ENCODE data around the gene ADAM10. TPM values are rescaled to one million over a fixed set of nuclear protein-coding genes. Genes with fewer than 3 reads are reported as not detected.

Gene ADAM10
- polyA plus RNA-seq, 4 donors, result 141 to 284 (median 240) TPM

DNA sequence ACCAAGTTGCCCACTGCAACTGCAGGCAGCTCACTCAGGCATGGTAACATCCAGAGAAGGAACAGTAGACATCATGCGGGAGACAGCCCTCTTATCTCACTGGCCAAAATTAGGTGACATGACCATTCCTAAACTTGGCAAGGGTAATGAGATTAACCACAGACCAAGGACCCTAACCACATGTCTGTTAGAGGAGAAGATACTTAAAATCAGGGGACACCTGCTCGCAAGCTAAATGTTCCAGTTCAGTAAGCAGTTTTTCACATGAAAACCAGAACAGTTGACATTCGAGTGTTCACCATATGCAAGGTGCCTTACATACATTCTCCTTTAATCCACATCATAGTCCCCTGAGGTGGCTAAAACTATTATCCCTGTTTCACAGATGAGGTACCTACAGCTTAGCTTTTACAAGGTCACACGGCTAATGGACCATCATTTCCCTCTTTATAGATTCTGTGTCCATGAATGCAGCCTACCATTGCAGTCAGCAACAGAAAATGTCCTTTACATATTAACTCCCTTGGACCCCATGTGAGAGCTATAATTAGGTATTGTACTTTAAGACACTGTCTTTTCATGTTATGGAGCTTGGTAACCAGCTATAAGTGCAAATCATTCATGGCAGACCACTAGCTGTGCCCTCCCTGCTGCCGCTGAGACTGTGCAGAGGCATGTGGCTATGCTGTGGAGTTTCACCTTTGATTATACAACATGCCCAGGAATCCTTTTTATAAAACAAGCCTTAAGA lies 163.6 kb downstream of the ADAM10 start:
- peak in 1 of 4 donors; percentile 11 for DNase-seq (ENCODE audit: low read depth in 4 of 4, low spot score in 3 of 4)

- no peak for DNase-seq (ENCODE audit: low read depth in 4 of 4, low spot score in 3 of 4)
Measured at GRCh38 chr15:58584789-58585461, 164.6 kb downstream of the ADAM10 start.

GRCh38 chr15:58583171-58583908 lies 166.2 kb downstream of the ADAM10 start:
- DNase-seq (ENCODE audit: low read depth in 4 of 4, low spot score in 3 of 4), result no peak

DNA sequence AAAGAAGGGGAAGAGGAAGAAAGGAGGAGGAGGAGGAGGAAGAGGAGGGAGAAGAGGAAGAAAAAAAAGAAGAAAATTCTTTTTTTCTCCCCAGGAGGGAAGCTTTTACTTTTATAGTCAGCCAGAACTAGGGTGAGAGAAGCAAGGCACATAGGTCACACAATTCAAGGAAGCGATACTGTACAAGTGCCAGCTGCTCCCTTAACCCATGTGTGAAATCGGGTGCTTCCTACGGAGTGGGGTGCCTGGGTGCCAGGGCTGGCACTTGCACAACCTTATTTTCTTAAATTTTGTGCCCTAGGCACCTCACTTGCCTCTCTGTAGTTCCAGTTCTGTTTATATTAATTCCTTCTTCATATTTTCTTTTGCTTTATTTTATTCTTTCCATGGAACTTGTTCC lies 167.3 kb downstream of the ADAM10 start:
- no peak for DNase-seq (ENCODE audit: low read depth in 4 of 4, low spot score in 3 of 4)

GRCh38 chr15:58576657-58577056 lies 172.8 kb downstream of the ADAM10 start:
- no peak for DNase-seq (ENCODE audit: low read depth in 4 of 4, low spot score in 3 of 4)

- DNase-seq (ENCODE audit: low read depth in 4 of 4, low spot score in 3 of 4), result no peak
Measured at GRCh38 chr15:58575045-58575786, 174.3 kb downstream of the ADAM10 start.

- DNase-seq (ENCODE audit: low read depth in 4 of 4, low spot score in 3 of 4), result no peak
Measured at GRCh38 chr15:58574631-58575030, 174.9 kb downstream of the ADAM10 start.

GRCh38 chr15:58573270-58573669 lies 176.2 kb downstream of the ADAM10 start:
- DNase-seq (ENCODE audit: low read depth in 4 of 4, low spot score in 3 of 4), result no peak

DNA sequence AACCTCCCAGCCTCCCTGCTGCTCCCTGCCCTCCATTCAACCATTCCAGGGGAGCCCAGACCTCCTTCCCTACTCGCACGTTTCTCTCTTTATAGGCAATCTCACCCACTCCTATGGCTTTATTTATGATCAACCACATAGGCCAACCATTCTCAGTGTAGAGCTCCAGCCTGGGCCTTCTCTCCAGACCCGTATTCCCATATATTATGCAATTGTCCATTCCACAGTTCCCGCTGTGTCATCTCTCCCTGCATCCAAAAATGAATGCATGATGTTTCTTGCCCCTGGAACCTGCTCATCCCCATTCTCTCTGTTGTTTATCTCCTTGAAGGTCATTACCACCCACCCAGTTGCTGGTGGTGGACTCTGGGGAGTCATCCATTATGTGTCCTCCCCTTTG lies 177.0 kb downstream of the ADAM10 start:
- no peak for DNase-seq (ENCODE audit: low read depth in 4 of 4, low spot score in 3 of 4)

GRCh38 chr15:58571491-58571890 lies 178.0 kb downstream of the ADAM10 start:
- no peak for DNase-seq (ENCODE audit: low read depth in 4 of 4, low spot score in 3 of 4)

GRCh38 chr15:58569455-58569854 lies 180.1 kb downstream of the ADAM10 start:
- DNase-seq (ENCODE audit: low read depth in 4 of 4, low spot score in 3 of 4), result no peak

- no peak for DNase-seq (ENCODE audit: low read depth in 4 of 4, low spot score in 3 of 4)
Measured at GRCh38 chr15:58568157-58568571, 181.3 kb downstream of the ADAM10 start.

GRCh38 chr15:58566029-58566428 lies 183.5 kb downstream of the ADAM10 start:
- DNase-seq (ENCODE audit: low read depth in 4 of 4, low spot score in 3 of 4), result no peak

DNA sequence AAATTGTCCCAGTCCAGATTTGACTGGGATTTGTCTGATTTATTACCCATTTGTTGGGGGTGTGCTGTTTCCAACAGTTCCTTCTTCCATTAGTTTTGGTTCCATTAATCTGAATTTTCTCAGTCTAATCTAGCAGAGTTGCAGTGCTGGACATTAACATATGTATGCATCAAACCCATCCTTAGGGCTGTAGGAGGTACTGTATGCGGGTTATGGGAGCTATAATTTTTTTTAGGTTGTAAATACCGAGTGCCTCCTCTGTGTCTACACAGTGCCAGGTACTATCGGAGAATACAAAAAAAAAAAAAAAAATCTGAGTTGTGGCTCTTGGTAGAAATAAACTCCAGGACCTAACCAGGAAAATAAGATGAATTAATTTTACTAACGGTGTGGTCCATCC lies 183.9 kb downstream of the ADAM10 start:
- DNase-seq (ENCODE audit: low read depth in 4 of 4, low spot score in 3 of 4), result no peak

DNA sequence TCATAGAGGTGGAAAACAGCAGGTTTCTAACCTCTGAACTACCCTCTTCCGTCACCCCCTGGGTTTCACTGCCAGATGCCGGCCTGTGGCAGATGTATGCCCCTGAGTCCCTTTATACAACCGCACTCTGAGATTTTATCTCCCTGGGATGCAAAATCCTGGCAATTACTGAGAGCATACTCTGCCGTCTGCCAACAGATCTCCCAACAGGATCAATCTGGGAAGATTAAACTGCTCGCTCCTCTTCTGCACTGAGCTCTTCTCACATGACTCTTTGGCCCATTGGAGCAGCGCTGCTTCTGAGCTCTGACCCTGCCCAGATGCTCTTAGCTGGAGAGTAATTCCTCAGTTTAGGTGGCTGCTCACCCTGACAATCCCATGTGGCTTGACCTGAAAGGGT lies 184.5 kb downstream of the ADAM10 start:
- DNase-seq (ENCODE audit: low read depth in 4 of 4, low spot score in 3 of 4), result no peak

DNA sequence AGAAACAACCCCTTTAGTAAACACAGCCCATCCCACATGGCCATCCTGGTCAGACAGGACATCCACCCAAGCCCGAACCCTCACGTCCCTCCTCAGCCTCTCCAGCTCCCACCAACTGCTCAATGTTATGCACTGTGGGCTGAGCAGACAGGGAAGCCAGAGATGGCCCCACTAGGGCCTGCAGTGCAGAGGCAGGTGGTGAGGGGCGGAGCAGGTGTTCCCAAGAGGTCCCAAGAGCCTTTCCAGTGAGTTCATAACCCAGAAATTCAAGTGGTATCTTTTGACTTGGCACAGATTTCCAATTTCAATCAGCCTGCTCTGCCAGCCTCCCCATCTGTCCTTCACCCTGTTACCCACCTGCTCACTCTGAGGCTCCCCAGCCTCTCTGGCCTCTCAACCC lies 187.4 kb downstream of the ADAM10 start:
- no peak for DNase-seq (ENCODE audit: low read depth in 4 of 4, low spot score in 3 of 4)

- no peak for DNase-seq (ENCODE audit: low read depth in 4 of 4, low spot score in 3 of 4)
Measured at GRCh38 chr15:58561321-58561720, 188.2 kb downstream of the ADAM10 start.

DNA sequence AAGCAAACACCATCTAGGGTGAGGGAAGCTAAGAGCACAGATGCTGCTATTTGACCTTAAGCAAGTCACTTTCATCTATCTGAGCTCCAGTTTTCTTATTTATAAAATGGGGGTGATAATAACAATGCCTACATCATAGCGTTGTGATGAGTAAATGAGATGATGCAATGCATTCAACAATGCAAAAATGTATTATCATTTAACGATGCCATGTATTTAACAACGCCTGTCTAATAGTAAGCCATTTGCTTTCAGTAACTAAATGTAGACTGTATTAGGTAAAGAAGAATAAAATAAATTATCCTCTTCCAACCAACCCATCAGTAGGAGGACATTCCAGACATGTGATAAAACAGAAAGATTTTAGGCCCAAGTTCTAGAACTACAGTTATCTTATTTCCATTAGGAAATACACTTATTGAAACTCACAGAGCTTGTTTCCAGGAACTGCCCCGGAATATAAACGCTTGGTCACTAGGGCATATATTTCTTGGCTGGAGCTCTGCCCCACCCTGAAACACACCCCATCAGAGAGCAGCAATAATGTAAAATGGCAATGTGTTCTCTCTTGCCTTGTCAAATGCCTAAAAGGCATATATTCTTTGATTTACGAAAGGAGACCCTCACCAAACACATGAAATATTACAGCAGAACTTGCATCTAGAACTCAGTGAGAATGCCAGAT lies 189.5 kb downstream of the ADAM10 start:
- no peak for DNase-seq (ENCODE audit: low read depth in 4 of 4, low spot score in 3 of 4)

- no peak for DNase-seq (ENCODE audit: low read depth in 4 of 4, low spot score in 3 of 4)
Measured at GRCh38 chr15:58558777-58559176, 190.7 kb downstream of the ADAM10 start.

DNA sequence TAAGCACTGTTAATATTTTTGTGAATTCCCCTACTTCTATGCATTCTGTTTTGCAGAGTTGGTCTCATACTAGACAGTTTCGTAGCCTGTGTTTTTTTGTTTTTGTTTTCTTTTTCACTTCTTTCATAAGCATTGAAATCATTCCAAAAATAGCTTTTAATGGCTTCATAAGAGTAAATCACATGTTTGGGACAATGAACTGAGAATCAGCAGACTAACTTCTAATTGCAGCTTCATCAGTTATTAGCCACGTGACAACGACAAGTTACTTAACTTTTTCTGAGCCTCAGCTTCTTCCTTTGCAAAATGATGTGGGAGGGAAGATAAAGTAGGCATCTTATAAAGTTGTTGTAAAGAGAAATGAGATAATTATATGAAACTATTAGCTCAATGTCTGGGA lies 193.0 kb downstream of the ADAM10 start:
- no peak for DNase-seq (ENCODE audit: low read depth in 4 of 4, low spot score in 3 of 4)
